AG09319 (cell line): Measurements from ENCODE around the gene HTT-AS.

Experiments
- DNase-seq: peaks from one replicate; pipeline ENCODE4 v3.0.0-alpha.2; 2010; ENCODE audit warnings: low read depth; ENCODE audit errors: extremely low read depth
- TF ChIP-seq, protein P1 (sequence below): IDR thresholded peaks from 2 replicates; pipeline ENCODE4 v1.5.1; 2011; ENCODE audit warnings: low read depth, mild to moderate bottlenecking, inconsistent platforms, low read length, moderate library complexity

HTT-AS gene

GRCh38 chr4:3116955-3117354 lies 42.6 kb upstream of the HTT-AS start:
- DNase-seq: no peak
- TF ChIP-seq, protein P1, sequence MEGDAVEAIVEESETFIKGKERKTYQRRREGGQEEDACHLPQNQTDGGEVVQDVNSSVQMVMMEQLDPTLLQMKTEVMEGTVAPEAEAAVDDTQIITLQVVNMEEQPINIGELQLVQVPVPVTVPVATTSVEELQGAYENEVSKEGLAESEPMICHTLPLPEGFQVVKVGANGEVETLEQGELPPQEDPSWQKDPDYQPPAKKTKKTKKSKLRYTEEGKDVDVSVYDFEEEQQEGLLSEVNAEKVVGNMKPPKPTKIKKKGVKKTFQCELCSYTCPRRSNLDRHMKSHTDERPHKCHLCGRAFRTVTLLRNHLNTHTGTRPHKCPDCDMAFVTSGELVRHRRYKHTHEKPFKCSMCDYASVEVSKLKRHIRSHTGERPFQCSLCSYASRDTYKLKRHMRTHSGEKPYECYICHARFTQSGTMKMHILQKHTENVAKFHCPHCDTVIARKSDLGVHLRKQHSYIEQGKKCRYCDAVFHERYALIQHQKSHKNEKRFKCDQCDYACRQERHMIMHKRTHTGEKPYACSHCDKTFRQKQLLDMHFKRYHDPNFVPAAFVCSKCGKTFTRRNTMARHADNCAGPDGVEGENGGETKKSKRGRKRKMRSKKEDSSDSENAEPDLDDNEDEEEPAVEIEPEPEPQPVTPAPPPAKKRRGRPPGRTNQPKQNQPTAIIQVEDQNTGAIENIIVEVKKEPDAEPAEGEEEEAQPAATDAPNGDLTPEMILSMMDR: no peak

GRCh38 chr4:3115637-3116270 lies 41.4 kb upstream of the HTT-AS start:
- TF ChIP-seq, protein P1: no peak
- DNase-seq: no peak

DNA sequence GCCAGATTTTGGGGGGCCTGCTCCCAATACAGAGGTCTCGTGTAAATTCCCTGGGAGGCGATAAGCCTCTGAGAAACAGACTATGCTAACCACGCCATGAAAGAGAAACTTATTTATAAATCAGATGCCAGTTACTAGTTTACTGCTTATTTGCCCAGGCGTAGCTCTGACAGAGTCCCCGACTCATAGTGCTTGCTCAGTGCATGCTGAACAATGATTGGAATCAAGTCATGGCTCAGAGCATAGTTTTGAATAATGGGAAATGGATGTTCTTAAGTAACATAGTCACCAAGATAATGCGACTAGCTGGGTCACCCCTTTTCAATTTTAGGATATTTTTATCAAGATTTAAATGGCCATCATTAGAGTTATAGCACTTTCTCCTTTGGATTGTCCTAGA lies 40.0 kb upstream of the HTT-AS start:
- TF ChIP-seq, protein P1: no peak
- DNase-seq: no peak

DNA sequence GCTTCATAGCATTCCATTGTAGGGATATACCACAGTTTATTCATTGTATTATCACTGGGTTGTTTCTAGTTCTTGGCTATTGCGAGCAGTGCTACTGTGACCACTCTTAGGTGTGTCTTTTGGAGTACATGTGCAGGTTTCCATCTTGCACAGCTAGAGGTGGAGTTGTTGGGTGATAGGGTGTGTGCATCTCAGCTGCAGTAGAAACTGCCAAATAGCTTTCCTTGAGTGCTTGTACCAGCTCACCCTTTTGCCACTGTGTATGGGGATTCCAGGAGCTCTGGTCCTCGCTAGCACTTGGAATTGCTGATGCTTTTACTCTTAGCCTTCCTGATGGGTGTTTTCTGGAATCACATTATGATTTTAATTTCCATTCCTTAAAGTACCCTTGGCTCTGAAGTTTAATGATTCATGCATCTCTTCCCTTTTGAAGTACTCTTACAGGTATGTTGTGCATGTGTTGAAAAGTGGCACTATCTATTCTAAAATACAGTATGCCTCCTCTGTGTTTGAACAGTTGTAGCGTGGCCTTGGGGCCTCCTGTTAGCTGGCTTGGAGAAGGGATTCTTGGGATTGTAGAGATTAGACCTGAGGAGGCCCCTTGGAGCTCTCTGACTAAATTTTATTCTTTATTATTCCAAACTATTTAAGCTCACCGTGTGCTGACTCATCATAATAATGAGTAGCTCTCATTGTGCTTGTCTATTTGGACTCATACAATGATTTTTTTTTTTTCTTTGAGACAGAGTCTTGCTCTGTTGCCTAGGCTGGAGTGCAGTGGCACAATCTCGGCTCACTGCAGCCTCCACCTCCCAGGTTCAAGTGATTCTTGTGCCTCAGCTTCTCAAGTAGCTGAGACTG lies 38.5 kb upstream of the HTT-AS start:
- TF ChIP-seq, protein P1: no peak
- no peak for DNase-seq

- DNase-seq: no peak
- TF ChIP-seq, protein P1: no peak
These were observed 37.9 kb upstream of the HTT-AS start for GRCh38 chr4:3112201-3112600.

GRCh38 chr4:3111461-3111860 lies 37.1 kb upstream of the HTT-AS start:
- no peak for DNase-seq
- TF ChIP-seq, protein P1: no peak

GRCh38 chr4:3108211-3108610 lies 33.9 kb upstream of the HTT-AS start:
- TF ChIP-seq, protein P1: no peak
- DNase-seq: no peak
